GM12878 (cell line): ENCODE results near the gene KHNYN.

Experiments
- CHD2 ChIP-seq: IDR thresholded peaks from 2 replicates; pipeline ENCODE4 v1.6.1; 2011; ENCODE audit warnings: low read depth, low read length, improper control_type of control experiment, borderline replicate concordance
- CREM ChIP-seq: IDR thresholded peaks from 2 replicates; pipeline ENCODE4 v1.6.1; 2014; ENCODE audit warnings: antibody characterized with exemption, low read depth
- TF ChIP-seq, protein P1 (sequence below), 3 experiments: IDR thresholded peaks in 2 of 3; conservative IDR thresholded peaks in 1 of 3; 2 replicates each; pipeline ENCODE4 v1.5.1; 2011; ENCODE audit warnings: low read depth in 3 of 3, low read length in 3 of 3, mild to moderate bottlenecking in 3 of 3, control low read depth in 2 of 3, moderate library complexity in 2 of 3, inconsistent platforms in 1 of 3, mixed read lengths in 1 of 3; ENCODE audit not compliant: control insufficient read depth in 2 of 3, insufficient read depth in 1 of 3; ENCODE audit errors: extremely low read depth in 1 of 3

DNA sequence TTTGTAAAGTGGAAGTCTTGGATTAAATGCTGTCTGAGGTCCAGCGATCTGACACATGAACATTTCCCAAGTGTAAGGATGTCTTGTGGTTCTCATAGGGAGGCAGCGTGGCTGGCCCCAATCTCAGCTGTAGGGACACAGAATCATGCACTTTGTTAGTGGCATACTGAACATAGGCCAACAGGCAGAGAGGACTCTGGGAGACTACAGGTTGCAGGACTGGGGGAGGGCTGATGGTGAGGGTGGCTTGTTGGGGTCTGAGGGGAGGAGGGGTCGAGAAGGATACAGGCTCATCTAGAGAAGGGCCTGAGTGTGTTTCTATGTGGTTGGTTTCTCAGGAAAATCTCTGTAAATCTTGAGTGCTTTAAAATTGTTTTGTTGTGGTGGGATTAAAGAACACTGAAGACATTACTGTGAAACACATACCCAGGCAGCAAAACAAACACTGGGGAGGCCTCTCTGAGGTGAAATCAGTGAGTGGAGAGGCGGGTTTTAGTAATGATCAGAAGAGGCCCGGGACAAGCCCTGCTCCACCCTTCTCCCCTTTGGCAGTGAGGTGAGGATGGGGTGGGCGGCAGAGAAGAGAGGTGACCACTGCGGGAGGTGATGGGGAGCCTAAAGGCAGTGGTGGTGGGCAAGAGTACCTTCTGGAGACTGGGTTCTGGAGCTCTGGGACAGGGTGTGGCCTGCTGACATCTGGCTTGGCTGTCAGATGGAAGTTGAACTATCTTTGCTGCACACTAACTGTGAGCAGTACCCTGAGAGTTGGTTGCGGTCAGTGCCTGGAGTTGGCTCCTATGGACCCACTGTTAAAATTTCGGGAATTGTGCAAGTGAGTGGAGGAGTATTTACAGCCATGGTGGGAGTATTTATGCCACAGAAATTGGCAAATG is 27.7 kb upstream of the KHNYN start:
- TF ChIP-seq CREM (no peak), CHD2 (no peak)
- TF ChIP-seq, protein P1, sequence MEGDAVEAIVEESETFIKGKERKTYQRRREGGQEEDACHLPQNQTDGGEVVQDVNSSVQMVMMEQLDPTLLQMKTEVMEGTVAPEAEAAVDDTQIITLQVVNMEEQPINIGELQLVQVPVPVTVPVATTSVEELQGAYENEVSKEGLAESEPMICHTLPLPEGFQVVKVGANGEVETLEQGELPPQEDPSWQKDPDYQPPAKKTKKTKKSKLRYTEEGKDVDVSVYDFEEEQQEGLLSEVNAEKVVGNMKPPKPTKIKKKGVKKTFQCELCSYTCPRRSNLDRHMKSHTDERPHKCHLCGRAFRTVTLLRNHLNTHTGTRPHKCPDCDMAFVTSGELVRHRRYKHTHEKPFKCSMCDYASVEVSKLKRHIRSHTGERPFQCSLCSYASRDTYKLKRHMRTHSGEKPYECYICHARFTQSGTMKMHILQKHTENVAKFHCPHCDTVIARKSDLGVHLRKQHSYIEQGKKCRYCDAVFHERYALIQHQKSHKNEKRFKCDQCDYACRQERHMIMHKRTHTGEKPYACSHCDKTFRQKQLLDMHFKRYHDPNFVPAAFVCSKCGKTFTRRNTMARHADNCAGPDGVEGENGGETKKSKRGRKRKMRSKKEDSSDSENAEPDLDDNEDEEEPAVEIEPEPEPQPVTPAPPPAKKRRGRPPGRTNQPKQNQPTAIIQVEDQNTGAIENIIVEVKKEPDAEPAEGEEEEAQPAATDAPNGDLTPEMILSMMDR (IDR thresholded peaks at IDR 0.05 in 2 of 3, conservative IDR thresholded peaks at IDR 0.05 in 1 of 3; ENCODE audit: control insufficient read depth in 2 of 3, extremely low read depth in 1 of 3, insufficient read depth in 1 of 3, low read depth in 3 of 3, low read length in 3 of 3): no peak
